GM04503 (cell line): ENCODE measurements around the gene OTUD6A.

Experiments used
- DNase-seq: peaks from one replicate; pipeline ENCODE4 v3.0.0-alpha.2; 2012; ENCODE audit warnings: low read depth

OTUD6A gene, protein sequence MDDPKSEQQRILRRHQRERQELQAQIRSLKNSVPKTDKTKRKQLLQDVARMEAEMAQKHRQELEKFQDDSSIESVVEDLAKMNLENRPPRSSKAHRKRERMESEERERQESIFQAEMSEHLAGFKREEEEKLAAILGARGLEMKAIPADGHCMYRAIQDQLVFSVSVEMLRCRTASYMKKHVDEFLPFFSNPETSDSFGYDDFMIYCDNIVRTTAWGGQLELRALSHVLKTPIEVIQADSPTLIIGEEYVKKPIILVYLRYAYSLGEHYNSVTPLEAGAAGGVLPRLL

DNA sequence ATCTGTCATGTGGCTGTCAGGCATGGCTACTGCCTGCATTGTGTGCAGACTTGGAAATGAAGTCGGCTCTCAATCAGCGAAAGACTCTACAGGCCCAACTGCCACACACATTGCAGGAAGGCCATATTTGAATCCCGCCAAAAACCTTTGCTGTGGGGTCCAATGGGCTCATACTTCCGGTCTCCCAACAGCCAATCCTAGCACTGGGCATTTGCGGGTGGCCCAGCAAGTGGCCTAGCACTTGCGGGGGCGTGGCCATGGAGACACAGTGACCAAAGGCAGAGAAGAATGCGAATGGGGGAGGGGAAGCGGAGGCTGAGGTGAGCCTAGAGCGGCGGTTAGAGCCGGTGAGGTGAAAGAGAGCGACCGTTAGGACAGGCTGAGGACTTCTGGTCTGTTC, at the start of gene OTUD6A:
Gene OTUD6A, plus strand, starts transcription at position 382 of the 400 bp plus-strand sequence. CDS start 68 bp downstream, outside the sequence.
- DNase-seq = no peak

DNA sequence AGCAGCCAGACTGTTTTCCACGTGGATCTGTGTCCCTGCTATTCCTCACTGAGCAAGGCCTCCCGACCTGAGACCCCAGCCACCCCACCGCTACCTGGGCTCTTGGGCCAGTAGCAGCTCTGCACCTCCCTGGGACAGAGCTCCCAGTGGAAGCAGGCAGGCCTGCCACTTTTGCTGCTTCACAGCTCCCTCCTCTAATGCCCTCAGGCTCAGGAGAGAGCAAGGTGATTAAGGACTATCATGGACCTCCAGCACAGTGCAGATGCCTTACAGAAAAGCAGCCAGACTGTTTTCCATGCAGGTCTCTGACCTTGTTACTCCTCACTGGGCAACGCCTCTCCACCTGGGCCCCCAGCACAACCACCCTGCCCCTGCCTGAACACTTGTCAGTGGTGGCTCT, 49.5 kb upstream of the OTUD6A start:
- DNase-seq = no peak

DNA sequence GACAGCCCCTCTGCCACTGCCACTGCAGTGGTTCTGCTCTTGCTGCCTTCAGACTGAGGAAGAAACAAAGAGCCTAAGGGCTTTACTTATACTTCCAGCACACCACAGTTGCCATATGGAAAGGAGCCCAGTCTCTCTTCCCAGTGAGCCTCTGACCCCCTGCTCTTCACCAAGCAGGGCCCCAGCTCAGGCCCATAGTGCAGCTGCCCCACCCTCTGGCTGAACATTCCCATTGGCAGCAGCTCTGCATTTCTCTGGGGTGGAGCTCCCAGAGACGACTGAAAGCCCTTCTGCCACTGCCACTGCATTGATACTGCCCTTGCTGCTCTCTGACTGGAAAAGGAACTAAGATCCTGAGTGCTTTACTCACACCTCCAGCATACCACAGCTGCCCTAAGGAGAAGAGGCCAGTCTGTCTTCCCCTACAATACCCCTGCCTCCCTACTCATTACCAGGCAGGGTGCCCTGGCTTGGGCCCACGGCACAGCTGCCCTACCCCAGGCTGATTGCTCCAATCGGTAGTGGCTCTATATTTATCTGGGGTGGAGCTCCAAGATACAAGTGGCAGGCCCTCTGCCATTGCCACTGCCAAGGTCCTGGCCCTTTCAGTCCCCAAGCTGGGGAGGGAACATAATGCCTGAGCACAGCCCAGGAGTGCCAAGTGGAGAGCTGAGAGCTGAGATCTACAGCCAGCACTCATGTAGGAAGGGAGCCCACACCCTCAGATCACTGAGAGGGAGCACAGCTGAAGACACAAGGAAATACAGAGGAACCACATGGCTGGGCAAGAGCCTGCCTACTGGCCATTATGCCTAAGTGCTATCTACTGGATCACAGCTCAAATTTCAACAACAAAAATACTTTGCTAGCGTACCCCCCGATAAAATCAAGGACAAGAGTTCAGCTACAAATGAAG, 48.5 kb upstream of the OTUD6A start:
- DNase-seq = no peak

DNA sequence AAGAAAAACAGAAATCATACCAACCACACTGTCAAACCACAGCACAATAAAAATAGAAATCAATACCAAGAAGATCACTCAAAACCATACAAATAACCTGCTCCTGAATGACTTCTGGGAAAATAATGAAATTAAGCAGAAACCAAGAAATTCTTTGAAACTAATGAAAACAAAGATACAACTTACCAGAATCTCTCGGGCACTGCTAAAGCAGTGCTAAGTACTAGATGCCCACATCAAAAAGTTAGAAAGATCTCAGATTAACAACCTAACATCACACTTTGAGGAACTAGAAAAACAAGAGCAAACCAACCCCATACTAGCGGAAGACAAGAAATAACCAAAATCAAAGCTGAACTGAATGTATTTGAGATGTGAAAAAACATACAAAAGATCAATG, 45.7 kb upstream of the OTUD6A start:
- DNase-seq = no peak

DNA sequence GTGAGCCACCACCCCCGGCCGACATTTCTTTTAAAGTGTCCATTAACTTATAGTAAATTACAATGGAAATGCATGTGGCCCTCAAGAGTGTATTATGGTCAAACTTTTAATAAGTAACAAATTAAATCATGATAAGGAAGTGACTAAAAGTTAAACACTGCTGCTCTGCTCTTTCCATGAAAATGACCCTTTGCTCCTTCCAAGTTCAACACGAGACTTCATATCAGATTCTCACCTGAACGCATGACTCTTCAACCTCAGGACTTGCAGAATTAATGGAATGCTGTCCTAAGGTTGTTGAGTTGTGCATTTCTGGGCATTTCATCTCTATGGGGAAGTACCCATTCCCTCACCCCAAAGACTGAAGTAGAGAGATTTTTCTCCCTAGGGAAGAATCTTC, 39.6 kb upstream of the OTUD6A start:
- no peak for DNase-seq

DNA sequence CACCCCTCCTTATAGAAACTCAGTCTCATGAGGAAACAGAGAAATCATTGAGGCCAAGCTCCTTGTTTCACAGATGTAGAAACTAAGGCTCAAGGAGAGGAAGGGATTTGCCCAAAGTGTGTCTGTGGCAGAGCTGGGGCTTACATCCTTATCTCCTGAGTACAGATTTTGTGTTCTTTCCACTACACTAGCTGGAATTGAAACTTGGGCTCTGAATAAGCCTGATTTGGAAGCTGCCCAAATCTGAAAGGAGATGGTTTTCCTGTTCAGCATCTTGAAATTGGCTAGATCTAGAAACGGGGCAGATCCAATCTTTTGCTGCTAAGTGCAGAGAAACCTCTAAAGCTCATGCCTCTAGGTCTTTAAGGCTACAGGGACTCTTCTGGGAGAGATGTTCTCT, 36.8 kb upstream of the OTUD6A start:
- DNase-seq = no peak

DNA sequence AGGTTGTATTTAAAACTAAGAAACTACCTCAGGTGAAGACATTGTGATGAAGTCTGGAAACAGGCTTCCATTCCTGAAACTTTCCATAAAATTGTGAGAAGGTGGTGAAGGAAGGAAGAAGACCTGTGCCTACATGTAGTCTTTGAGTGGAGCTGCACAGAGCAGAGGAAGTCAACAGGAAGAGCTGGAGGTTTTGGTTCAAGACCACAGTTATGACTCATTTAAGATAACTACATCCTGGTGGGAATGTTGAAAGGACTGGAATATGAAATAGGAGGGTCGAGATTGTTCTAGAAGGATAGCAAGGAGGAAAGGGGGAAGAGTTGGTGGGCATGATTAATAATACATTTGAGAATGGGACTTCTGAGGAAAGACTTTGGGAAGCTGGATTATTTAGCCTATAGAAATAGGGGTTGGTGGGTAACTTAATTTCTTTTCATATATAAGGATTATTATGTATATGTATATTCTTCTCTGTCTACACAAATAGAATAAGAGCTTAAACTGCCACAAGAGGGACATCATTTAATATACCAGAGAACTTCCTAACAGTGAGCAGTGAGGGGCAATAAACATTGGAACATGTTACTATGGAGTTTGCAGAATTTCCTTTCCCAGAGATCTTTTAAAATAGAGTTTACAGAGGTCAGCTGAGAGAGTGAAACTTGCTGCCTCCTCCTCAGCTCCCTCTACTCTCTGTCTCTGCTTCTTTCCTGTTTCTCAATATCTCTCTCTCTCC, 36.0 kb upstream of the OTUD6A start:
- DNase-seq = no peak

DNA sequence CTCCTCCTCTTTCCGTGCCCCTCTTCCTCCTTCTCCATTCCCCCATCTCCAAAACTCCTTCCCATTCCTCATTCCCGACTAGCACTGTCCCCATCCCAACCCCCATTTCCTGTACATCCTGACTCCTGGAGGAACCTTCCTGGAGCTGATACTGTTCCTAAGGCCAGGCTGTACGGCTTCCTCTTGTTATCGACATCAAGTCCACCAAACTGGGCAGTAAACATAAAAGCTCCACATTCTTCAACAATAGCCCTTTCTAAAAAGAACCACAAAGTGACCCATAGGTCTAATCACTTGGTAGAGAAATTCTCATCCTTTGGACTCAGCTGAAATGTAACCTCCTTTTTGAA, 35.4 kb upstream of the OTUD6A start:
- DNase-seq = no peak

DNA sequence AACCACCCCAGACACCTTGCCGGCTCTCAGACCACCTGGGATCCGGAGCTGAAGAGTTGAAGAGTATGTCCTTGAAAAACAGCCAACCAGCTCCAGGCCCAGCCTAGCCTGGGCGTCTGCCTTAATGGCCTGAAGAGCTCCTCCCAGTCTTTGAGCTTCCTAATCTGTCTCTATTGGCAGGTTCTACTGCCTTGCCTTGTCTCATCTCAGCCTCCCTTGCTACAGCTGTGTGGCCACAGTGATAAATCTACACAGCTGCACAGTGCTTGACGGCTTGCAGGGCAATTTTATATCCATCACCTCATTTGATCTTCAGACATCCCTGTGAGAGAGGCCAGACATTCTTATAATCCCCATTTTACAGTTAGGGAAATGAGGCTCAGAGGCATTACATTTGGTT, 32.4 kb upstream of the OTUD6A start:
- no peak for DNase-seq

DNA sequence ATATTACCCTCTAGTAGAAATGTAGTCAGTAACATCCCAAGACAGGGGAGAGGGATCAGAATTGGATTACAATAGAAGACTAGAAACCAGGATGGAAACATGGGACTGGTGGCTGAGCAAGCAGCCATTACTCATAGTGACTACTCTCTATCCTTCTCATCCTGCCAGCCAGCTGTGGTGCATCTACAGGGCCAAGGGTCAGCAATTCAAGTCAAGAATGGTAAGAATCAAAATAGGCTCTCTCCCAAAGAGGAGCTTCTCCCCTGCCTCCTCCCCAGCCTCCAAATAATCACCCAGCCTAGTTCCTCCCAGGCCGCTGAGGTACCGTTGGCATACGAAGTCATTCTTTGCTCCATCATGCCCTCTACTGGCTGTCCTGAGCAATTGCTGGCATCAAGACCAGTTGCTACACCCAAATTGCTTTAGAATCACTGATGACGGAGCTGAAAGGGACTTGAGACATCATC, 31.9 kb upstream of the OTUD6A start:
- DNase-seq = peak; percentile 12

DNA sequence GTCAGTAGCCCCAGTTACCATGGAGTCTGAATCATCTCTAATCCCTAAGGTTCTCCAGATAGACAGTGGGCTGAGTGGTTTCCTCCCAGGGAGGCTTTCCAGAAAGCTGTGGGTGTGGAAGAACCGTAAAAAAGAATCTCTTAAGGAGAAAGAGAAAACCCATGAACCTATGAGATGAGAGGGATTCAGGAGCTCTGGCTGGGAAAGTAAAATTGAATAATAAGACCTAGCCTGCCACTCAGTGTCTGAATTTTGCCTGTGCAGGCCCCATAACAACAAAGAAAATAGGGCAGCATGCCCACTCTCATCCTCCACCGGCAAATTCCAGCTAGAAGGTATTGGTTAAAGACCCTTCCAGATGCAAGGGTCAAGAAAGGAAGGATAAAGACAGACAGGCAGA, 29.5 kb upstream of the OTUD6A start:
- no peak for DNase-seq

DNA sequence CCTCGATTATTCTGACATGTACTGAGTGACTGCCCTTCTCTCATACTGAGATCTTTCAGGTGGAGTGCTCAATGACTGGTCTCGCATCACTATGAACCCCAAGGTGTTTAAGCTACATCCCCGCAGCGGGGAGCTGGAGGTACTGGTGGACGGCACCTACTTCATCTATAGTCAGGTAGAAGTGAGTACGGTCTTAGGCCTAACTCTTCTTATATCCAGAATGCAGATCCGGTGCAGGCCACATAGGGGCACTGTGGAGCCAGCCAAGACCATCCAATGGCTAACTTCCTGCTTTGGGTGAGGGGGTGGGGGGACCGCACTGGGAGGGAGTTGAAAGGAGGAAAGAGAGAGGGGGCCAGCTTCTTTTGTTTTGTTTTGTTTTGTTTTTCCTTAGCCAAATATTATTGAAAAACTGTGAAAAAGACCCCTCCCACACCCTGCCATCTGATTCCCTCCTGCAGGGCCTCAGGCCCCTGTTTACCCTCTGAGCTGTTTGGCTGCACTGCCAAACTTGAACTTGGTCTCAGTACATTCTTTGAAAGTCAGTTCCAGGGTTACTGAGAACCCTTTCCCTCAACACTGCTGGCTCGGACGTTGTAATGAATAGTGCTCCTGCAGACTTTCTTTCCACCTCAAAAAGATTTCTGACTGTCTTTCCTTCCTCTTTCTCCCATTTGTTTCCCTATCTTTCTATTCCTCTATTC, 28.8 kb upstream of the OTUD6A start:
- DNase-seq = no peak

DNA sequence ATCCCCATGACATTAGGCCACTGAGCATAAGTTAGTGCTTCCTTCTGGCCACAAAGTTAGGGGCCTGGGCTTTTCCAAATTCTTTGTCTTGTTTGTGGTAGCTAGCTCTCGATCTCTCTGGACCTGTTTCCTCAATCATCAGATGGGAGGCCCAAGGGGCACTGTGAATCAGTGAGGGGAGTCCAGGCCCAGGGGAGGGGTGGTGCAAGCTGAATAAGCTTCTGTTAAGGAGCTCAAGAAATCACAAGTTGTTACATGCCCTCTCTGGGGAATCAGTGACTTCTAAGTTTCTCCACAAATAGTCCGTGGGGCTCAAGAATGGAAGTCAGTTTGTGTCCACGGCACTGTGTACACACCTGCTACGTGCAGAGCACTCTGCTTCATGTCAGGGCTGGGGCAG, 27.6 kb upstream of the OTUD6A start:
- DNase-seq = no peak

DNA sequence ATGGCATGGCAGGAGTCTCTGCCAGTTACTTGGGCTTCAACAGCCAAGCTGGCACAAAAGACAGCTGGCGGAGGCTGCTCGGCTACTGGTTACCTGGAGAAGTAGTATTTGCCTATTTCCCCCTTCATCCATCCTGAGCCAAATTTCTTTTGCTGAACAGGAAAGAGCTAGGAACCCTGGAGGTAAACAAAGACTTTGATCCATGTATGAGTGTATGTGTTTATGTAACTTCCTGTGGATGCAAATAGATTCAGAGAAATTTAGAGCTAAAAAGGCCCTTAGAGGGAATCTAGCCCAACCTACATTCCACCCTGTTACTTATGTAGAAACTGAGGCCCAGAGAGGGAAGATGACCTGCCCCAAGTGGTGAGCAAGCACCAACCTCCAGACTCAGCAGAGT, 23.7 kb upstream of the OTUD6A start:
- DNase-seq = no peak

DNA sequence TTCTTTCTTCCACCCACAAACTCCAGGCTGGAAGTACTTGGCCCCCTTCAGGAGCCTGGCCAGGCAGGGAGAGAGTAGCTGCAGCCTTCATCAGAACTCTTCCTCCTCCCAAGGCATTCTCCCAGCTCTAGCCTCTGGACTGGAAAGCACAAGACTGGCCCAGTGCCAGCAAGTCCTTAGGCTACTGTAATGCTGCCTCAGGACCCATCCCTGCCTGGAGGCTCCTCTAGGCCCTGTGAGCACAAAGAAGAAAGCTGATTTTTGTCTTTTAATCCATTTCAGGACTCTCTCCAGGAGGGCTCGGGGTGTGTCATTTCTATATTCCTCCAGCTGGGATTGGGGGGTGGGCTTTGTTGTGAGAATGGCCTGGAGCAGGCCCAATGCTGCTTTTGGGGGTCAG, 23.3 kb upstream of the OTUD6A start:
- DNase-seq = no peak

DNA sequence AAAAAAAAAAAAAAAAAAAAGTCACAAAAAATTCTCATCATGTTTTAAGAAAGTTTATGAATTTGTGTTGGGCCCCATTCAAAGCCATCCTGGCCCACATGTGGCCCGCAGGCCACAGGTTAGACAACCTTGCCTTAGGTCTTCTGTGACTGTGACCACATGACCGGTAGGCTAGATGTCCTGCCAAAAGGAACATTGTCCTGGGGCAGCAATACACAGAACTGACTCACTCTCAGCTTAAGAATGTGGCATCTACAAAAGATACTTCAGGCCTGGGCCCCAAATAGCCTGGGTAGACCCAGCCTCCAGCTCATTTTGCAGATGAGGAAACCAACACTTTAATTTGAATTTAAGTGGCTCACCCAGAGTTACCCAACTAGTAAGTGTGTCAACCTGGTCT, 22.5 kb upstream of the OTUD6A start:
- no peak for DNase-seq

DNA sequence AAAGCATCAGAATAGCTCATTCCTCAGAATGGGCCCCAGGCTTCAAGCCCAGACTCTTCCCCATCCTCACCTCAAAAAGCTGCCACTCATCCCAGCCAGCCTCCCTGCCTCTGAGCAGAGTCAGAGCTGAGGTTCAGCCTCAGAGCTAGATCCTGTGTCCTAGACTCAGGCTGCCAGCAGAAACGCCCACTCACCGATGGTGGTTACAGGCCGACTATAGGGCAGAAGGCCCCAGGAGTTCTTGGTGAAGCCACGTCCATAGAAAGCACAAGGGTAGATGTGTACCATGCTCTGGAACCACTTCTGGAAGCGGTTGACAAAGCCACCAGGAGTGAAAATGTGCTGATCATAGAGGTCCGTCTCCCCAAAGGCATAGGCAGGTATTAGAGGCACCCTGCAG, 20.3 kb upstream of the OTUD6A start:
- DNase-seq = no peak

DNA sequence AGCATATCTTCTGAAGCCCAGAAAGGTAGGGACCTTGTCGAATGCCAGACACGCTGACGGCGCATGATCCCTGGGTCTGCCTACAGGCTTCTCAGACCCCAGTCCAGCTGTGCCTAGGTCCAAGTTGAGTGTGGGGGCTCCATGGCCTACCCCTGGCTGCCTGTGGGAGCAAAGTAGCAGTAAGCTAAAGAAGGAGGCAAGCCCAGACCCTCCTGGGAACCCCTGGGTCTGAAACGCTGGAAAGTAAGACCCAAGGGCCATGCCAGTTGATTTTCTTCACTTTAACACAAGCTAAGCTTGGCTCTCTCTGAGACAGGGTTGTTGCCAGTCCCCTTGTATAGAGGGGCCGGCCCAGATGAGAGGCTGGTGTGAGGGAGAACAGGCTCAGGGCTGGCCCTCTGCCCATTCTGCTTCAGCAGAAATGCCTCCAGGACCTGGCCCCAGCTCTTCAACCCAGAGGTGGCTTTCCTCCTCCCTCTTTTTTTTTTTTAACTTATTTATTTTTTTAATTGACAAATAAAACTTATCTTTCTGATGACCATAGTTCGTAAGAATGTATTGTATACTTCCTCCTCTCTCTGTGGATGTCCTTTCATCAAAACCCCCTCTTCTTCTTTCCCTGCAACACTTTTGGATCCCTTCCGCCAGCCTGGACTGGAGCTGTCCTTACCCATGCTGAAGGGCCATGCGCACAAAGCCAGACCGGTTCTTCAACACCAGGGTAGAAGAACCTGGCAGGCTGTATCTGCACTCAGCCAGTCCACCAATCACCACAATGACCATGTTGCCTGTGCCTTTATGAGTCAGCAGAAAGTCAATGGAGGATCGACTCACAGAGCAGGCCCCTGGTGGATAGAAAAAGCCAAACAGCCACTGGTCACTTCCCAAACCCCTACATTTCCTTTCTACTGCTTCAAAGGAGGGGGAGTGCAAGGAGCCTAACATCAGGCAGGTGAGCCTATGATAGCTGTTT, 19.6 kb upstream of the OTUD6A start:
- DNase-seq = no peak

DNA sequence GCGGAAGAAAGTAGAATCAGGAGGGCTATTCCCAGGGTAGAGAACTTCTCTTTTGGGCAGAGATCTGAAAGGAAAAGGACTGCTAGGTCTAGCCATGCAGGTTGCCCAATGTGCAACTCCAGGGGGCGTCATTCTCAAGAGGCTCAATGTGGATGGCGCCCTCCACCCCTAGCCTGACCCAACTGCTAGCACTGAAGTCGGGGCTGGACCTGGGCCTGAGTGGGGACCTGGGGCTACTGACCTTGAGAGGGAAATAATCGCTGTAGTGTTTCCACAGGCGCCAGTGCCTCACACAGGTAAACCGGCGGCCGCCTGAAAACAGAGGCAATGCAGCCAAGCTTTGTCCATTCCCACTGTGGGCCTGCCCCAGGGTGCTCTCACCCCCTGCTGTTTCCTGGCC, 18.6 kb upstream of the OTUD6A start:
- DNase-seq = no peak

DNA sequence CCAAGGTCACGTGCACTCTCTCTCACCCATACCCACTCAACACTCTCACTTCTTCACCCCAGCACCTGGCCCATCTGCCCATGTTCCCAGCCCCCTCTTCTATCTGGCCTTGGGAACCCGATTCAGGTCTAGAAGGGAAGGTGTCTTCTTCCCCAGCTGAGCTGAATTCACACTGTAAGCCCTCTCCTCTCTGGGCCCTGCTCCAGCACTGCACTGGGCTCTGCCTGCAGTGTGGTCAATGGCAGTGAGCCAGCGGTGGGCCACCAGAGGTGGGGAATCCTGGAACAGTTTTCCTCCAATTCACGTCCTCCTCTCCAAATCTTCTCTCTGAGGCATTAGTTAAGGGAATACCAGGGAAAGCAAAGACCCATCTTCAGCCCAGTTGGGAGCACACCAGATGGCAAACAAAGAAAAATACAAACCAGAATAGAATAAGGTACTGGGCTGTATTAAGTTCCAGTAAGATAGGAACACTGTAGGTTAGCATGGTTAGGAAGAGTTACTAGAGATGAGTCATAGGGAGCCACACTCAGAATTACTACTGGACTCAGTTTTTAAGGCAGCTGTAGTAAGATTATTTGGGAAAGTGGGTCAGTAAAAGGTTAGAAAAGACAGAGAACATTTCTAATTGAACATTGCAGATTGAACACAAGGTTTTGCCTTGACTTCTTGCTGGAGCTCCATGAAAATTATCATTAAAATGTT, 17.6 kb upstream of the OTUD6A start:
- DNase-seq = no peak
